Effector CD8-positive, alpha-beta T cell (primary cell): ENCODE data around the gene NEGR1.
"Not testable (repeated sequence)": the region's sequence is repeated elsewhere in the genome, so short reads cannot be mapped to it uniquely, and the experiment has no call there.

ENCODE experiments used
- DNase-seq: peaks from one replicate; lab custom pipeline; 2025; lab: John Stamatoyannopoulos, UW

The NEGR1 gene

DNA sequence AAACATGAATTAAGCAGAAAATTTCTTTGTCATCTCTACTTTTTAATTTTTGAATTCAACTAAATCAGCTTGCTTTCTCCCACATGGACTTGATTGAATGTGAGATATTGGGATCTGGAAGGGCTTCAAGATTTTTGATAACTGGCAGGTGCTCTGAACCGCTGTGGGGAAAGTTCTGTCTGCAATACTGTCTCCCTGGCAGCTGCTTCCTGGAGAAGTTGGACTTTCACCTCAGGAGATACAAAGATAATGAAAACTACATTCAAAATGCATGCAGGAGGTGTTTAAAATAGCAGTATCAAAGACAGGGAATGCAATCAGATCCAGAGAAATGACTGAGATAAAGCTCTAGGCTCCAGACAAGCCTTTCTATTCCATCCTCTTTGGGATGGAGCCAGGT, 338.3 kb downstream of the NEGR1 start:
- no peak for DNase-seq

- DNase-seq = no peak
Measured at GRCh38 chr1:71940261-71940660, 342.1 kb downstream of the NEGR1 start.

- DNase-seq = no peak
Measured at GRCh38 chr1:71930511-71930910, 351.8 kb downstream of the NEGR1 start.

DNA sequence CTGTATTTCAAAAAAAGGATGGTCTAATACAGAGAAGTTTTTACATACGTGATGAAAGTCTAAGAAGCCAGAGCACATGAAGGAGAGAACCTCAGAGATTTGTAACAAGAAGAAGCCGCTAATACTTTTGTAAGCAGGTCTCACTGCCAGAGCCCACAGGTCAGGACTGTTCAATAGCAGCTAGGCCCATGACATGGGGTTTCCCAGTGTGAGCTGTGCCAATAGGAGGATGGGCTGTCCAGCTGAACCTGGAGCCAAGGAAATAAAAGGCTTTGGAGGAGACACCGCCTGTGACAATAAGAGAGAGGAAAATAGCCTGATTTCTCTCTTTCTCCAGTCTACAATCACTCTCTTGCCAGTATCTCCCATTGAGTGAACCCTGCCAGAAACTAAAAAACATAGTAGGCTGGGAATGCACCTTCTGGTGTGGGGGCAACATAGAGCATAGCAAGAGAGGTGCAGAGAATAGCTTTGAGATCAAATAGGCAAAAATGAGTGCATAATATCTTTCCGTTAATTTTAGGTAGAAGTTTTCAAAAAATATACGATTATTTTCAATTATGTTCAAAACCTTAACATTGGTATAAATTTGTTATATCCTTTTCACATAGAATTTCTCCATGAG, 360.3 kb downstream of the NEGR1 start:
- DNase-seq = no peak

- DNase-seq = no peak
Measured at GRCh38 chr1:71921204-71921603, 361.1 kb downstream of the NEGR1 start.

GRCh38 chr1:71920556-71920955, 361.8 kb downstream of the NEGR1 start:
- DNase-seq = no peak

DNA sequence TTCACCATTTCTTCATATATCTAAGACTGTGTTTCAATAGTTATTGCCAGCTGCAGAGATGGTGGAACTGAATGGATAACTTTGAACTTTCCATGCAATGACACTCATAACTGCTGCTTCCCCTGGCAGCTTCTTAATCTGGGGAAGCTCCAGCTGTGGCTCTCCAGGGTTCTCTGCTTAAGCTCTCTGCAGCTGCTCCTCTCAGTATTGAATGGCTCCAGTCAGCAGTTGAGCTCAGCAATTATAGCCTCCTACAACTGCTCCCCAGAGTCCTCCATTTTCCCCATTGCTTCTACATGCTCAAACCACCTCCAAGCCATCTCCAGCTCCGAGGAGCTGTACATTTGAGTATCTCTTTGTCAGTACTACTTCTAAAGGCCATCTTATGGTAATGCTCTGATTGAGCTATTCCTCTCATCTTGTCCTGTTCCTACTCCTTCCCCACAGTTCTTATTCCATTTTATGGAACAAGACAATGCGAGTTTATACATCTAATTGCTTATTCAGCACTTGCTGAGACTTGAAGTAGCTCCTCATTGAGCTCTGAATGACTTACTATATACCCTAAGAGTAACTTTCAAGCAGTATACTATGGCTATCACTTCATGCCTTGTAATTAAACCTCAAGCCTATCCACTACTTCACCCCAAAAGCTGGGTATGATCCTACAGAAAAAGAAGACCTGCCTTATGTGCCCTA, 362.4 kb downstream of the NEGR1 start:
- DNase-seq = no peak

DNA sequence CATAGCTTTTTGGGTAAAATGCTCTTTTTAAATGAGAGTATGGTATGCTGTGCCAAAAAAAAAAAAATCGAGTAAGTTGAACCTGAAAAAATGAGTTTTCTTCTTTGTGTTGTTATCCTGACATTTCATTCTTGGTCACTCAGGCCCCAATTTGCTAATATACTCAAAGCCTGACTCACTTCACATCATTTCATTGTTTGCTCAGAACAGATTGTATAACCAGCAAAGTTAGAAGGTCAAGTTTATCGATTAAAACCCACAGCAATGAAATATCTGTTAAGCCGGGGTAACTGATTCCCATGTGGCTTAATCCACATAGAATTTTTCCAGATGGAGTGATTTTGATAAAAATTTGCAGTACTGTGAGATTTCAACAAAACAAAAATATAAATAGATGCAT, 363.7 kb downstream of the NEGR1 start:
- DNase-seq = no peak

DNA sequence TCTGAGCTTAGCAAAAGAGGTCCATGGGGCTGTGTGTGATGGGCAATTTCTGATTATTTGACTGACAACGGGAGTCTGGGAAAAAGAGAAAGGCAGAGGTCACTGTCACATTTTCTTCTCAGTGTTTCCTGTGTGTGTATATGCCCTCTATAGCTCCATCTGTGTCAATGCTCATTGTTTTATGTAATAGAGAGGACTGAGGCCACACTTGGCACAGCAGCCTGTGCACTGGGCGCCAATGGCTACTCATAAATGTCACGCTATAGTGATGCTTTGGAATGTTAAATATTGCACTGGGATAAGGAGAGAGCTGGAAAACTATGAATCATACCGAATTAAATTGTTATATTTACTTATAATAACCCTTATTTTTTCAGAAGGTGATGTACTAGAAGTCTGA, 365.4 kb downstream of the NEGR1 start:
- DNase-seq = no peak

DNA sequence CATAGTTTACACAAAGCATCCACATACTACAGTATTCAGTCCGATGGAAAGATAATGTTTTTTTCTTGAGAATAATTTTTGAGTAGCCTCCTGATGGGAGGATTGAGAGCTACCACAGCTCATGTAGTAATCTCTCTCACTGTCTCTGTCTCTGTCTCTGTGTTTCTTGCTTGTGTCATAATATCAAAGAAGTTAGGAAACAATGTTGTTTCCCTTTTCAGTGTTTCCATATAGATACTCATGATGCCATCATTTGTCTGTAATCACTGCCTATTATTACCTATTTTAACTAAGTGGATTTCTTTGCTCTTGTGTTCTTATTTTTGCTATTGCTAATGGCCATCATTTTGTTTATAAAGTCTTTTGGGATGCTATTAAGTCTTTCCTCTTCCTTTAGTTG, 367.7 kb downstream of the NEGR1 start:
- no peak for DNase-seq

DNA sequence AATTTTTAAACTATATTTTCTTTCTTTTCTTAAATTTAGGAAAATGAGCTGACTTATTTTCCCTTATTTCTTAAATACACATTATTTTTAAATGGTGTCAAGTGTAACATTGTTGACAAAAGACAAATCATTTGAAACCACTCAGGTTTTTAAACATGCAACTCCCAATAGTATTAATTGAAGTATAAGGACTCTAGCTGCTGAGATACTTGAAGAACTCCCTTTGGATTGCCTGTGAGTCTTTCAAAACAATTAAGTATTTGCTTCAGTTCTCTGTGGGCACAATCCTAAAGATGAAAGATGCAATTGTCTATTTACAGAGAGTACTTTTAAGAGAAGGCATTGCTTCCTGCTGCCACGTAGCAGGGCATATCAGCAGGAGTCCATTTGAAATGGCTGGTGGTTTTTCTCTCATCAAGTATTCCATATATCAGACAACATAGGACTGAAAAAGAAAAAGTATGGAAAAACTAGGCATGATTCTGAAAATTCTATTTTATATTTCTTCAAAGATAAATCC, 373.4 kb downstream of the NEGR1 start:
- DNase-seq = no peak

- no peak for DNase-seq
Measured at GRCh38 chr1:71908303-71908702, 374.0 kb downstream of the NEGR1 start.

GRCh38 chr1:71899881-71900280, 382.5 kb downstream of the NEGR1 start:
- no peak for DNase-seq

GRCh38 chr1:71888166-71888565, 394.2 kb downstream of the NEGR1 start:
- not testable (repeated sequence) for DNase-seq

GRCh38 chr1:71885171-71885570, 397.2 kb downstream of the NEGR1 start:
- no peak for DNase-seq

DNA sequence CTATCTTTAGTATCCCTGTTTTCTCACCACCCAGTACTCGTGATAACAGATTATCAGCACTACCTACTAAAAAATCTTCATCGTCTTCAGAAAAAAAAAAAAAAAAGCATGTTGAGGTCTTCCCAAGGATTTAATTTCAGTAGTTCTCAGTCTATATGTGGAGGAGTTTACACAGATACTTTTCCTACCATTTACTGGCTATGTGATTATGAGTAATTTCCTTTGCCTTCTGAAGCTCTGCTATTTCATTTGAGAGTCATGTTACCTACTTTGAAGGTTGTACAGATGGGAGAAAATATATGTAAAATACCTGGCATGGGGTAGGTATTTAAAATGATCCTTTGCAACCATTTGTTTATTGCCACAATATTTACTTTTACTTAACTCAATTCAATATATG, 399.7 kb downstream of the NEGR1 start:
- no peak for DNase-seq

DNA sequence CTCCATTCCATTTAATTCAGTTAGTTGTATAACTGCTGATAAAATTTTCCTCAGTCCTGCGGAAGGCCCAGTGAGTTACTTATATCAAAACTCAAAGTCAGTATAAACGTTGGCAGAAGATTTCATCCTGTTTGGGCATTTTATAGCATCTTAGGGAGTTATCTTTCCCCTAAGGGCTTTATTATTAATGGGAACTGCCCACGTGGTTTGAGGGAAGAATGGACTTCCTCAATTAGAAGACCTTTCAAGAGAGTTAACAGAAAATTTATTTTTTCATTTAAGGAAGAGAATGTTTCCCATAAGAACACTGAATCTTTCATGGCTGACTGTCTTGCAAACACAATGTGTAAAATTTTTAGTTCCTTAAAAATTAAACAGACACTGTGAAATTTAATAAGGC, 400.1 kb downstream of the NEGR1 start:
- DNase-seq = no peak

DNA sequence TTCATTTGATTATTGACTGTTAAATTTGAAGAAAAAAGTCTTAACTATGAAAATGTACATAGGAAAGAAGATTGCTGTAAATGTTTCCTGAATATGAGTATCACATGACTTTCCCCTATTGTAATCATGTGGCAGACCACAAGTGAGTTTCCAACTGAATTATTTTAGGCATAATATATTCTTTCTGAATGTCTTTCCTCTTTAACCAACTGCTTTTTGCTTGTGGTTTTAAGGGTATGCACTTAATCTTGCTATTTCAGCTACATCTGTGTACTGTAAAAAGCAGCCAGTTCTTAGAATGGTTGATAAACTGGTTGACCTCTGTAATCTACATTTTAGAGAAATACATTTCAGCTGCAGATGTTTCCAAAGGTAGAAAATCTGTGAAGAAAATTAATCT, 400.7 kb downstream of the NEGR1 start:
- DNase-seq = no peak

- no peak for DNase-seq
Measured at GRCh38 chr1:71869326-71869725, 413.0 kb downstream of the NEGR1 start.

GRCh38 chr1:71862756-71863155, 419.6 kb downstream of the NEGR1 start:
- no peak for DNase-seq

DNA sequence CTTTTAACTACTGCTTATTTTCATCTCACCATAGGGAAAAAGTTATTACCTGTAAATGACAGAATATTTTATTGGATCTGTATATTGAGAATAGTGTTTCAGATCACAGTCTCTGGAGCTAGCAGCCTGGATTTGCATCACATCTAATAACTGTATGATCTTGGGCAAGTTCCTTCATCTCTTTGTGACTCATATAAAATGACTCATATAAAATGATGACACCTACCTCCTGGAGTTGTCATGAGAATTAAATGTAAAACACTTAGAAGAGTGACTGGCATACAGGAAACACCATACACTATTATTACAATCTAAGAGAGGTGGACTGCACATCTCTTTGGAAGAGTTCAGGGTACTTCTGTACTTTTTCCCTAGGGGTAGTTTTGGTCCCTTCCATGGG, 421.3 kb downstream of the NEGR1 start:
- DNase-seq = no peak

DNA sequence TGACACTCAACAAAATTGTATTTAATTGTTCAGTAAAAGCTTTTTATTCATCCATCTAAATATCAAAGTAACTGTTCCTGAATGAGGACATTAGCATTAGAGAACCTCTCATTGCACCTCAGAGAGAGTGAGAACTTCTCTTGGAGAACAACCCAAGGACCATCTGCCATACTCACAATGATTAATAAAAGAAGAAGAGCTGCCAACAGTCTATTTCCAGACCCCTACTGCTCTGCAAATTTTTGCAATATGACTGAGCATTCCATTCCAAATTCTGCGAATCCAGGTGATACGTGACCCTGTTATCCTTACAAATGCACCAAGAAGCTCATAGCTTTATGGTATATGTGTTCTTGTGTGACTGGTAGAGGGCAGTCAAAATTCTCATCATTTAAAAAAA, 422.5 kb downstream of the NEGR1 start:
- DNase-seq = no peak

GRCh38 chr1:71857862-71858261, 424.5 kb downstream of the NEGR1 start:
- DNase-seq = no peak

DNA sequence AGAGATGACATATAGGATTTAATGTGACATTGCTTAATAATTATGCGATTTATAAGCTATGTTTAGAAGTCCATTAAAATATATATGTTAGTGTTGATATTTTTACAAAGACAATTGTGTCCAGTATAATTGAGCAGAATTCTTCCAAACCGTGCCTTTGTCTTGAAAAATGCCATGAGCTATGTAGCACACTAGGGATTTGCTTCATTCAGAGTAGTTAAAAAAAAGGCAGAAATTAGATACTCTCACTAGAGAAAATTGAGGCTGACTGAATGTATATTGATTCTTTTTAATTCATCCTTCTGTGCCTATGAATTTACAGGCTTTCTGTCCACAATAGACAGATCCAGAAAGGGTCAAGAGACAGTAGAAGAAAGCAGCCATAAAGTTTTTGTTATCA, 429.0 kb downstream of the NEGR1 start:
- no peak for DNase-seq
